NCI-H2196 treated with DMSO at 0.1 percent for 48 hours (cell line): Measurements from ENCODE around the gene SP8.
A peak's percentile ranks its signal among the peaks of the same experiment; 100 is the strongest.

Experiments
- DNase-seq: peaks from one replicate; lab custom pipeline; 2025; ENCODE audit not compliant: unreplicated experiment; lab: John Stamatoyannopoulos, UW

The SP8 gene

DNA sequence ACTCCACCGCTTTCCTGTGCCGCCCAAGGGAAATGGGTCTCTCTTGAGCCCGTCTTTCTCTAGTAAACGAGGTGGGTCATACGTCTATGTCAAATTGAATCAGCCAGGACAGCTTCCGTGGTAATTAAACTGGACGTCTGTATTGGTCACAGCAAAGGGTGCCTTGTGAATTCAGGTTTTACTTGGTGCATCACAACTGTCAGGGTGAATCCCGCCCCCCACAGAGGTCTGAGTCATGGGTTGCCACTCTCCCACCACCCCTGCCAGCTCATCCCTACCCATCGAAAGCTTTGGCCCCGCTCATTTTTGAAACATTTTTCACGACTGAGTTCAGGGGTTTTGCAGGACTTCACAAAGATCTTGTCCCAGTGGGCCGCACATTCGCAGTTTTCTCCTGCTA, 8.0 kb upstream of the SP8 start:
- no peak for DNase-seq

DNA sequence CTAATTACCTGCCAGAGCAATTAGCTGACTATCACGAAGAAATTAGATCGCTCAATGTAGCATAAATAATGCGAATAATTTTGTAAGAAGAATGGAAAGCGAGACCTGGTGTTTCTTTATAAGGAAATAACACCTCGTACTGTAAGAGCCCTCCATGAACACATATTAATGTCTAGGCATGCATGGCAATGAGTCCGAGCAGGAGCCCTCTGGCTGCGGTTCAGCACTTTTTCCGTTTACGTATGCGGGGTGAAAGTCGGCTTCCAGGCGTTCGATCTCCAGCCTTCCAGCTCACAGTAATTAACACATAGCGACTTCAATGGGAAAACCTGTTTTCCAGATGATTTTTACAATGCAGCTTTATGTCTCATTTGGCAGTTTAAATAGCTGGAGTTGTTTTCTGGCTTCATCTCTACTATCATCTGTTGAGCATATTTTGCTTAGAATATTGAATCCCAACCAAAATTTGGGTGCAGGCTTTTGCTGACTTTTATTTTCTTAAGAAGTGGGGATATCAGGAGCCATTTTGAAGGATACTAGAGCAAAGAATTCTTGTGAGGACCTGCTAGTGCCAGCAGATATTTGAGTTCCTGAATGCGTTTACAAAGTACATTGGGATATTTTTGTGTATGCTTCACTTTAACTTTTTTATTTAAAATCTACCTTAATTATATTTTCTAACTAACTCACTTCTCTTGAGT, 7.2 kb upstream of the SP8 start:
- DNase-seq, result no peak

DNA sequence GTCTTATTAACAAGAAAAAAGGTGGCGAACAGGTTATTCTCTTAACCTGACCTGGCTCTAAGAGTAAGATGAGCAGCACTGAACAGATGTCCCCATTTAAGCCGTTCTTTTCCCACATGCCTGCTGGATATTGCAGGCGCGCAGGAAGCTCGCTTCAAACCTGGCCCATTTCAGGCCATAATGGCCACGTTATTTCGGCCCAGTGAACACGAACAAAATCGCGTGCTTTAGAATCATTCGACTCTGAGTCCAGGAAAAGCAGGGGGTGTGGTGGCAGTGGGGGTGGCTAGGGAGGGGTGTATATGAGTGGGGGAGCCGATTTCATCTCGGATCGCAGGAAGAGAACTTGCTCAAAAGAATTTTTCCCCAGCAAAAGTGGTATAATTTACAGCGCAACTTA, 6.6 kb upstream of the SP8 start:
- no peak for DNase-seq

DNA sequence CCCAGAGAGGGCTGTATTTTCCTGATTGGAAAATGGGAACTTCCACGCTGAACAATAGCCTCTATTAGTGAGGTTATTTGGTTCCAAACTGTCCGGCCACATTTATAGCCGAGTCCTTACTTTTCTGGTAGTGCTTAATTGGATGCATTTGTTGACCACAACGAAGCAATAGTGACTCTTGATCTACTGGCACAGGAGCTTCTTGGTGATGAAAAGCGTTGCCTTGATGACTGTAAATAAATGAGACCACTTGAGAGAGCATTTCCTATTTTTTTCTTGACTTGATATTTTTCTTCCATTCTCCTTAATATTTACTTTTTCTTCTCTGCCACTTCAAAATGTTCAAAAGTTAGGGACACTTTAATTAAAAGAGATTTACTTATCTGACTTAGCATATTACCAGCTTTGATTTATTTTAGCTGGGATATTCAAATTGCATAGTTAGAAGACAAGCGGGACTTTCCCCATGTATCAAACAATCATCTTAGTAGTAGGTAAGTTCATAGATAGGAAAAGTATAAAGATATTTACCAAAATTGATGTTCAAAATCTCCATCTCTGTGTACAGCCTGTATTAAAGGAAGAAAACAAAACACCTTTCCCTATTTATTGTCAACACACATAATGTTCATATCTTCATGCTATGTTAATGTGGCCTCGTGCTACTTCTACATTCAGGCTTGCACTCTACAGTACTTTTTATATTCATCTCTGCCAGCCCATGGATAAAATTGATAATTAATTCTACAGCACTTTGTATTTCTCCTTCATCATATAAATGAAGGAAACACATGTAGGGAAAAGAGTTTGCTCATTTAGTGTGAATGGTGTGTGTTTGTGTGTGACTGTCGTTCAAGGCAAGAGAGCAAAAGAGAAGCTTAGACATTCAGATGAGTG, 5.1 kb upstream of the SP8 start:
- no peak for DNase-seq

DNA sequence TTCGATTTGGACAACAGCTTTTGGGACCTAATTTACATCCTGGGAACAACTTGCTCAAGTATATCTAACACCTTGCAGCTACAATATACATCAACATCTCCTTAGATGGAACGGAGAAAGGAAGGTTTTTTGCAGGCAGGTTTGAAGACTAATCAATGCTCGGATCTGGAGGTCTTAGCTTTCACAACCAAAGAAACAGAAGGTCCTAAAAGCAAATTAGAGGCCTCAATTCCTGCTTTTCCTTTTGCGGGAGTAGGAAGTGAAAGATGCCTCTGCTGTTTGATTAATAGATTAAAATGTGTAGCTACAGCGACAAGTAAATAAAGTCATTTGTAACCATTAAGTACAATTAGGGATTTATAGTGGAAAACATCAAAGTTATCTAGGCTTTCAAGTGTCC, 3.7 kb upstream of the SP8 start:
- no peak for DNase-seq

DNA sequence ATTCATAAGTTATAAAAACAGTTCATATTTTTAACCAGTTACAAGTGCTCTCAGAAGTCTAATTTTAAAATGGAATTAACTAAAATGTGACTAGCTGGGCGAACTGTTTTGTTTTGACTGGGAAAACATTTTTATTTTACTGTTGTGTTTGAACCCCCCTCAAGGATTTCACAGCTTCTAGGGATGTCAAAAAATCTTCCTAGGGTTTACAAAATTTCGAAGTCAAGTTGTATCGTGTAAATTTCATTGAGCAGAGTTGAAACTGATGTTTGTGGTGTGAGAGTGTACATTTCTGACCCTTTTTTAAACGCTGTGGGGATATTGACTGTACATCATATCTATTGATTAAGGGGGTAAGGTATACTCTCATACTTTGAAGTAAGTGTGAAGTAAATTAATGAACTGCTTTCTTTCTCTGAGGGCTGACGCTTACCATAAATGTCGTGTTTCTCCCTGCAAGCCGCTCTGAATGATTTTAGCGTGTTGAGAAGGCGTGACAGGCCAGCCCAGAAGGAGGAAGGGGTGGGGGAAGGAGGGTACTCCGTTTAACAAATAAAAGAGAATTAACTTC, 1.8 kb upstream of the SP8 start:
- no peak for DNase-seq

DNA sequence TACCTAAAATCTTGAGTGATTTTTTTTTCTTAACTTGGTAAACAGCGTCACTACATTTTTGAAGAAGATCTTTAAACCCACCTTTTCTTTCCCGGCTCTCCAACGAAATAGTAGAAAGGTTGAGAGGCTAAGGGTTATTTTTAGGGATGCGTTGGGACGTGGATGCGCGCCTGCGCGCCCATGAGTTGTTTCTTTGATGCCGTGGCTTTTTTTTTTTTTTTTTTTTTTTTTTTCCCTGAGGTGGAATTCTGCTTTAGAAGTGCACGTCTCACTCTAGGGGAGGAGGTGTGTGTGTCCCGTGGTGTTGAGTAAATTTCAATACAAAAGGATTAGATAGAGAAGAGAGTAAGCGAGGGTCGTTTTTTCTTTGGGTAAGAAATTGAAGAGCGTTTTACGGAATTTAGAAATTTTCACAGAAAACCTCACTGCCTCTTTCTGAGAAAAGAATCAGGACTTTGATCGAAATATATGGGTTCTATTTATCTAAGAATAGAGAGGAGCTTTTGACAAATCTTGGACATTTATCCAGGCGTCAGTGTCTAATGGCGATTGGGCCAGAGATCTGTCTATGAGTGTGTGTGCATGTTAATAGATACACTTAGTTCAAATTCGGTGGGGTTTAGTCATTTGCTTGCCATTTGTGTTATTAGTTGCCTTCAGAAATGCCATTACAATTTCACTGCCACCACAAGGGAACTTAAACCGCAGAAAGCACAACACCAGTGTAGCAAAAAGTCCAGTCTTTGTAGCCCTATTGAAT, 1.2 kb upstream of the SP8 start:
- DNase-seq, result no peak

DNA sequence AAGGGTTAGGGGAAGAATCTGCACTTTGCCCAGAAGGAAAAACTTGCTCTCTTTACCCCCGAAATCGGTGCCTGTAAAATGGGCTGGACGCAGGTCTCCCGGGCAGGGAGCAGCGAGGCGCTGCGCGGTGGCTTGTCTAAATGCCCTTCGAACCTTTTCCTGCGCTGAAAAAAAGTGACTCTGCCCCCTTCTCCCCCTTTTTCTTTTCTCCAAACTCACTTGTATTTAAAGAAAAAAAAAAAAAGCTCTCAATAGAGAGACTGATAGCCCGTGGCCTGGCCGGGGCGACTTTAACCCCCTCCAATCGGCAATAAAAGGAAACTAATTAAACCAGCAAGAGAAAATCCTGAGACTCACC, 286 bp downstream of the SP8 start:
- DNase-seq, result no peak

DNA sequence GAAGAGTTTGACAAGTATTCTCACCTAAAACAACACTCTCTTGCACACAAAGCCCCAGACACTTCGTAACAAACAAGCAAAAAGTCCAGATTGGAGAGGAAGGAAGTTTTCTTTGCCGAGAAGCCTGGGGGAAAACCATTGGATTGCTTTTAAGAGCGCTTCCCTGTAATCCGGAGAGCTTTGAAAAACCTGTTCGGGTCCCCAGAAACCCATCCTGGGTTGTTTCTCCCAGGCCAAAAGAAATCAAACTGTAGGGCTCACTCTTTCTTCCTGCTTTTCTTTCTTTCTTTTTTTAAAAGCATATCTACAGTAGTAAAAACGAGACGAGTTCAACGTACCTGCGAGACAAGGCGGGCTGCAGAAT, 655 bp downstream of the SP8 start:
- DNase-seq, result no peak

DNA sequence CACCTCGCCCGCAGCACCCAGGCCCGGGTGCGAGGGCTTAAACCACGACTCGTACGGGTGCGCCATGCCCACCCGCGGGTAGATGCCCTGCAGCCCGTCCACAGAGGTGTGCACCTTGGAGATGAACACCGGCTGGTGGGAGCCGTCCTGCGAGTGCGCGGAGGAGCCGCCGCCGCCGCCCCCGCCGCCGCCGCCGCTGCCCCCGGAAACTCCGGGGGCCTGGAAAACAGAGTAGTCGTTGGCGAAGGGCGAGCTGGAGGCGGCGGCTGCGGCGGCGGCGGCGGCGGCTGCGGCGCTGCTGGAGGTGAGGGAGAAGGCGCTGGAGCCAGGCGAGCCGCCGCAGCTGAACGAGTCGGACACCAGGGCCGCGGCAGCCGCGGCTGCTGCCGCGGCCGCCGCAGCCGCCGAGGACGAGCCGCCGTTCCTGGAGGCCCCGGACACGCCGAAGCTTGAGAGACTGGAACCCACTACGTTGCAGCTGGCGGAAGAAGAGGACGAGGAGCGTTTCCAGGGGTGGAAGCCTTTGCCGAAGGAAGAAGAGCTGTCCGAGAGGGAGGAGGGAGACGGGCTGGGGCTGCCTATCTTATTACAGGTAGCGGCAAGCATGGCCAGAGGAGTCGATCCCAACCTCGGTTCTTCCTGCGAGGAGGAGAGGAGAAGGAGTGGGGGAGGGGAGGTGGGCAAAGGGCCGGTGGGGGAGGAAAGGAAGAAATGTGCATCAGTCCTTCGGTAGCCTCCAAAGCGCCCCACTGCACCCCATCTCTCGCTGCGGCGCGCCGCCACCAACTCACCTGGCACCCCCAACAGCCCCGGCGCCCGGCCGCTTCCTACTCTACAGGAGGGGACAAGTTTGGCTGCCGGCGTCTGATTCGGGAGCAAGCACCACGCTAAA, 1.3 kb downstream of the SP8 start:
- DNase-seq, result no peak

DNA sequence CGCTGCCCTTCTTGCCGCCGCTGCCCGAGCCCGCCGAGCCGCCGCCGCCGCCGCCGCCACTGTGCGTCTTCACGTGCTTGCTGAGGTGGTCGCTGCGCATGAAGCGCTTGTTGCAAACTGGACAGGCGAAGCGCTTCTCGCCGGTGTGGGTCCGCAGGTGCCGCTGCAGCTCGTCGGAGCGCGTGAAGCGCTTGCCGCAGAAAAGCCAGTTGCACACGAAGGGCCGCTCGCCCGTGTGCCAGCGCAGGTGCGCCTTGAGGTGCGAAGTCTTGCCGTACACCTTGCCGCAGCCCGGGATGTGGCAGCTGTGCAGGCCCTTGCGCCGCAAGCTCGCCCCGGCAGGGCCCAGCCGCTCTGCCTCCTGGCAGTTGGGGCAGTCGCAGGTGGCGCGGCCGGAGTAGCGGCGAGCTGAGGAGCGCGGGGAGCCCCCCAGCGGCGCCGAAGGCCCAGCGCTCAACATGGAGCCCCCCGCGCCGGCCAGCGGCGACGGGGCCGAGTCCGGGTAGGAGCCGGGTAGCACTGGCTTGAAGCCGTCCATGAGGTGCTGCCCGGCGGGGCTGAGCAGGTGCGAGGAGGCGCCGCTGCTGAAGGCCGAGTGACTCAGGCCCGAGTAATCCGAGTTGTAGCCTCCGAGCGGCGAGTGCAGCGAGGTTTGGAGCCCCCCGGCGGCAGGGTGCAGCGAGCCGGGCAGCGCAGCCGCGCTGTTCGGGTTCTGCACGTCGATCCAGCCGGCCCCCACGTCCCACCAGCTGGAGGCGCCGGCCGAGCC, 2.1 kb downstream of the SP8 start:
- DNase-seq, result peak; percentile 16

DNA sequence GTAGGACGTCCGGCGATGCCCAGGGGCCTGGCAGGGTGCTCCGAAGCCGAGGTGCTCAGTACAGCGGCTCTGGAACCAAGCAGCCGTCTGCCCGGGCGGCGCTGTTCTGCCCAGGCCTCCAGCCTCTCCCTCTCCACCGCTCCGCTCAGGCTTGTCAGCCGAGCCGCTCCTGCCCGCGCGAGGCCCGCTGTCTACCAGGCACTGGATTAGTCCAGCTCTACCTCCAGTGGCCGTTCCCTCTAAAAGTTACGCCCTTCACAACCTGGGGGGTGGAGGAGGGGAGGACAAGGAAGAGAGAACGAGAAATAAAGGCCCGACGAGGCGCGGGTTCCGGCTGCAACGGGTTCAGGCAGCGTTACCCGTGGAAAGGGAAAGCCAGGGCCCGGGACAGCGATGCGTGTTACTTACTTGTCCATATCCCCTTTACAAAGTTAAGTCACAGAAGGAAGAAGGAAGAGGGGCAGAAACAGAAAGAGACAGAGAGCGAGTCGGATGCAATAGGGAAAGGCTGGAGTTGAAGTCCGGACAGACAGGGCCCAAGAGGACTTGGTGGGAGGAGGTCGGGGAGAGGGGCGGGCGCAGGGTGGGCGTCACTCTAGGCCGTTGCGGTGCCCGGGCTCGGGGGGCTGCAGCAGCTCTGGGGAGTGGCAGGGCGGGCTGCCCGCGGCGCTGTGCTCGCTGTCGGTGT, 2.8 kb downstream of the SP8 start:
- no peak for DNase-seq

DNA sequence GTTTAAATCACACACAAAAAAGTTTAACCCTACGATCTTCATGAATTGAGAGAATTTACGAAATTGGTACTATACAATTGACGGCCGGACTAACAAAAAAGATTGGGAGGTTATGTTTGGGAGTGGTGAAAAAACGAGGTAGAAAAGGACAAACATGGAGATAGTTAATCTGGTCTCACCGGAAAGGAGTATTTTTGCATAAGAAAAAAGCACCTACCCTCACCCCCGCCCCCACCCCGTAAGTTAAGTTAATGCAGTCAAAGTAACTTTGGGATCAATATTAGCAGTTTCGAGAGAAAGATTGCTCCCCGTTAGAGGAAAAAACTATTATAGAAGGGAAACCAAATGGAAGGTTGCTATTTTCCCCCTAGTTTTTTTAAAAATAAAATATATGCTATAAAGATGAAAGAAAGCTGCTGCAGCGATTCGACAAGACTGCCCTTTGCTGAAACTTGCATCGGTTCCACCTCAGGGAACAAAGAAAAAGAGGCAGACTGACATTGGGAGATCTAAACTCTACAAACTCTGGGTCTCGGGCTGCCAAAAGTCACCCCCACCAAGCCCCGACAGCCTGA, 3.5 kb downstream of the SP8 start:
- no peak for DNase-seq

DNA sequence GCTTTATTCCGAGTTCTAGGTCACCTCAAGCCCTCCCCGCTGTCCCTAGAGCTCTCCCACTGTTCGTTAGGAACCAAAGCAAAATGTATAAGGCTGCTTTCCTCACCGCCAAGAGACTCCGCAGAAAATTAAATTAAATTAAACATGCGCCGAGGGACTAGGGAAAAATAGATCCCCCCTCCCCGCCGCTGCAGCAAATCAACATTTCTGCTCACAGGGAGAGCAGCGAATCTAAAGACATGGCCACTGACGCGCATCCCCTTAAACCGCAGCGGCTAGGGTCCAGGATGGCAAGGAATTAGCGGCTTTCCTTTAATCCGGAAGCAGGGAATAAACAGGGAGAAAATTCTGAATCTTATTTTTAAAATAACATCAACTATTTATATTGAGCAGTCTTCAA, 7.6 kb downstream of the SP8 start:
- no peak for DNase-seq

DNA sequence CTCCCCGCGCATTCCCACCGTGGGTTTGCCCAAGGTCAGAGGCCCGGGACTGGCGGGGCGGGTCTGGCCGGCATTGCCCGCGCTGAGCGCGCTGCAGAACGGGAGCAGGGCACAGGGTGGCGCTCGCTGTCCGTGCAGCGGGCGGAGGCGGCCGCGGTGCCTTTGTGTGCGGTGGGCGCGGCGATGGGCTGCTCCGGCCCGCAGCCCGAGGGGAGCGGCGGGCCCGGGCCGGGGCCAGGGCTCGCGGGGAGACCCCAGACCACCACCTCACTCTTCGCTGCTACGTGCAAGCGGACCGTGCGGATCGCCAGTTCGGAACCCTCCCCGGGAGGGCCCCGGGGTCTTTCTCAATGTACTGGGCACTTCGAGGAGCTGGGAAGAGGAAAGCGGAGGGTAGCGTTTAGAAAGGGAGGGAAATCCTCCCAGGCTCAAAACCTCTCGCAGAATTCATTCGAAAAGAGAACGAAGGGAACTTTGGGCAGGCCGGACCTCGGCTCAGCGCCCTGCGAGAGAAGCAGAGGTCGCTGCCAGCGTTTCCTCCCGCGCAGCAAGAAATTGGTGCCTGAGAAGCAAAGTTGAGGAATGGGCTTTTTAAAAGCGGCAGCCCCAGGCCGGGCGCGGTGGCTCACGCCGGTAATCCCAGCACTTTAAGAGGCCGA, 8.5 kb downstream of the SP8 start:
- no peak for DNase-seq

DNA sequence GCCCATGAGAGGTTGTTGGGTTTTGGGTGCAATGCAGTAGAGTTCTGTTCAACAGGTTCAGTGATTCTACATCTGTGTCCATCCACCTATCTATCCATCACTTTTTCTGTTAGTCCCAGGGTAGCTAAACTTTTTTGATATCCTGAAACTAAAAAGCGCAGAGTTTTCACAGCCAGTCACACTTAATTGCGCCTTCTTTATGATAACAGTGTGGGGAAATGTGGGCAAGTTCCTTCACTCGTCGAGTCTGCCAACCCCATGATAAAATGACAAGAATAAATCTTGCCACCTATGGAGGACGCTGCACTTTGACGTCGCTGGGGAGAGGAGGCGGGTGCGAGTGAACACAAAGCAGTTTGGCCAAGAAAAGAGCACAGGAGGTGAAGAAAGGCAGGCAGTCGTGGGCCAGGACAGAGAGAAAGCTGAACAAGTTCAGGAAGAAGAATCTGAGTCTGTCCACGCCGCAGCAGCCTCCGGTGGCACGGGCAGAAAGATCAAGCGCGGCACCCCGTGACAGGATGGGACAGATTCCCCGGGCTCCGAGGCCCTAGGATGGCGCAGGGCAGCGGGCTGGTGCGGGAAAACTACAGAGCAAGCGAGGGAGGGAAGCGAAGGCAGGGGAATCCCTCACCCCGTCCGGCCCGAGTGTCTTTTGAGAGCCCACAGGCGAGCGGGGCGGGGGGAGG, 9.2 kb downstream of the SP8 start:
- no peak for DNase-seq

DNA sequence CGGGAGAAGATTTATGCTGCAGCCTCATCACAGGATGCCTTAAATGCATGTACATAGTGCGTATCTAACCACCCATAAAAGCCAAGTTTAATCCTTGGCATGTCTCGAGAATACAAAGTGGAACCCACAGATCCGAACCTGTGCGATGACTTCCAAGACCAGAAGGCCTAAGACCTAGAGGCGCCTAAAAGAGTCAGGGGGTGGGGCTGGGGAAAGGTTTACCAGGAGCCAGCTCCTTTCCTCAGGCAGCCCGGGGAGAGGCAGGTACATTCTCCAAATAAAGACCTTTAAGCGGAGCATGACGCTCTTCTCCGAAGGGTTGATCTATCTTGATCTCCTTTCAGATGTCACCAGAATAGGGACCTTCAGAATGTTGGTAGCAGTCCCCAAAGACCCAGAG, 9.7 kb downstream of the SP8 start:
- no peak for DNase-seq
